ENCODE data around the gene FOXA3.
A peak's percentile ranks its signal among the peaks of the same experiment; 100 is the strongest.

Gene FOXA3

GRCh38 chr19:45817725-45818301 lies 46.3 kb upstream of the FOXA3 start:
- DNase-seq, result no peak
- Histone ChIP-seq H3K4me3 (ENCODE audit: low read depth, low read length) (no peak overlapping the region), H3K27ac (no peak overlapping the region)

GRCh38 chr19:45819769-45820168 lies 44.4 kb upstream of the FOXA3 start:
- H3K4me3 ChIP-seq (ENCODE audit: low read depth, low read length), result no peak overlapping the region
- TF ChIP-seq, protein P1, sequence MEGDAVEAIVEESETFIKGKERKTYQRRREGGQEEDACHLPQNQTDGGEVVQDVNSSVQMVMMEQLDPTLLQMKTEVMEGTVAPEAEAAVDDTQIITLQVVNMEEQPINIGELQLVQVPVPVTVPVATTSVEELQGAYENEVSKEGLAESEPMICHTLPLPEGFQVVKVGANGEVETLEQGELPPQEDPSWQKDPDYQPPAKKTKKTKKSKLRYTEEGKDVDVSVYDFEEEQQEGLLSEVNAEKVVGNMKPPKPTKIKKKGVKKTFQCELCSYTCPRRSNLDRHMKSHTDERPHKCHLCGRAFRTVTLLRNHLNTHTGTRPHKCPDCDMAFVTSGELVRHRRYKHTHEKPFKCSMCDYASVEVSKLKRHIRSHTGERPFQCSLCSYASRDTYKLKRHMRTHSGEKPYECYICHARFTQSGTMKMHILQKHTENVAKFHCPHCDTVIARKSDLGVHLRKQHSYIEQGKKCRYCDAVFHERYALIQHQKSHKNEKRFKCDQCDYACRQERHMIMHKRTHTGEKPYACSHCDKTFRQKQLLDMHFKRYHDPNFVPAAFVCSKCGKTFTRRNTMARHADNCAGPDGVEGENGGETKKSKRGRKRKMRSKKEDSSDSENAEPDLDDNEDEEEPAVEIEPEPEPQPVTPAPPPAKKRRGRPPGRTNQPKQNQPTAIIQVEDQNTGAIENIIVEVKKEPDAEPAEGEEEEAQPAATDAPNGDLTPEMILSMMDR (IDR thresholded peaks at IDR 0.05; ENCODE audit: low read depth, low read length), result no peak
- H3K36me3 ChIP-seq, result peaks cover 36% of the 10 kb centered on the region
- H3K9me3 ChIP-seq (ENCODE audit: severe bottlenecking), result no peaks in the 10 kb centered on the region
- no peak for DNase-seq
- no peaks in the 10 kb centered on the region for H3K27me3 ChIP-seq (ENCODE audit: insufficient read depth, low read depth, severe bottlenecking)
- H3K27ac ChIP-seq, result peak overlapping the region; percentile 51

More at GRCh38 chr19:45817725-45818301, 46.3 kb upstream of the FOXA3 start:
- Histone ChIP-seq H3K9me3 (ENCODE audit: severe bottlenecking) (no peaks in the 10 kb centered on the region), H3K36me3 (peaks cover 19% of the 10 kb centered on the region), H3K27me3 (ENCODE audit: insufficient read depth, low read depth, severe bottlenecking) (no peaks in the 10 kb centered on the region)
- TF ChIP-seq, protein P1 (IDR thresholded peaks at IDR 0.05; ENCODE audit: low read depth, low read length), result no peak

DNA sequence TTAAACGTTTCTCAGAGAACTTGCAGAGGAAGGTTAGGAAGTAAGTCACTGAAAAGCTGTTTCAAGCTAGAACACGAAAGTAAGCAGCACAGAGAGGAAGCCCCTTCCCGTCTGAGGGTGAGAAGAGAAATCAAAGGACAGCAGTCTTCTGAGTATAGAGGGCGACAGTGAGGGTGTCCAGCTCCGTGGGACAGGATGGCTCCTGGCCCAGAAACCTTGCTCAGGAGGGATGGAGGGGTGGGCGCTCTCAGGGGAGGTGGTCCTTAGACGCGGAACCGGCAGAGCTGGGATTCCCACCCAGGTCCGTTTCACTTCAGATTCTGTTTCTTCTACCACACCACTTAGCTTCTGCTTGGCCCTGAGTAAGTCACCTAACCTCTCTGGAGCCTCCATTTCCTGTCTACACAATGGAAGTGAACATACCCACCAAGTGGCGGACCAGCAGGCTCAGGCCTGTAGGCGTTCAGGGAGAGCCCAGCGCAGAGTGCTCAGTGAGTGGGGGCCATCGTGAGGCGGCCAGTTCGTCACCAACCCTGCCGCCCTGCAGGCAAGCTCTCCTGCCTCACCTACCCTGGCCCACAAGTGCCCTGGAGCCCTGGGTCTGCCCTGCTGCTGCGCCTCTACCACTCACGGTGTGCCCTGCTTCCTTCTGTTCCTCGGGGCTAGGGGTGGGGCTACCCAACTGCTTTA lies 43.6 kb upstream of the FOXA3 start:
- DNase-seq, result no peak
- no peaks in the 10 kb centered on the region for H3K9me3 ChIP-seq (ENCODE audit: severe bottlenecking)
- TF ChIP-seq, protein P1 (IDR thresholded peaks at IDR 0.05; ENCODE audit: low read depth, low read length), result no peak
- no peaks in the 10 kb centered on the region for H3K27me3 ChIP-seq (ENCODE audit: insufficient read depth, low read depth, severe bottlenecking)
- peaks cover 42% of the 10 kb centered on the region for H3K36me3 ChIP-seq
- H3K4me3 ChIP-seq (ENCODE audit: low read depth, low read length), result no peak overlapping the region
- H3K27ac ChIP-seq, result peak overlapping the region; percentile 51

DNA sequence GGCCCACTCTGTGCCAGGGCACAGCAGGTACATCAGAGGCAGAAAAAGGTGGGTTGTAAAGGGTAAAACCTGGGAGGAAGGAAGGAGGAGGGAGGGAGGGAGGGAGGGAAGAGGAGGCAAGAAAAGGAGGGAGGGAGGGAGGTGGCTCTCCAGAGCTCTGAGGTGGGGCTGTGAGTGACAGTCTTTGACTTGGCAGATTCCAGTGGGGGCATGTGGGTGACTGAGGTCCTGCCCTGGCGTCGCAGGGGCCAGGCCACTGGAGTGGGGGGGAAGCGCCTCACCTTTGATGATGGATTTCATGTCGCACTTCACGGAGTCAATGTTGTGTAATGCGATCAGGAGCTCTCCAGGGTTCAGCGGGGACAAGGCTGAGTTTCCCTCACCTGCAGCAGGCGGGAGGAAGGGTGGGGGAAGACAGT lies 43.0 kb upstream of the FOXA3 start:
- Histone ChIP-seq H3K9me3 (ENCODE audit: severe bottlenecking) (no peaks in the 10 kb centered on the region), H3K27ac (no peak overlapping the region), H3K4me3 (ENCODE audit: low read depth, low read length) (no peak overlapping the region), H3K36me3 (peaks cover 48% of the 10 kb centered on the region), H3K27me3 (ENCODE audit: insufficient read depth, low read depth, severe bottlenecking) (no peaks in the 10 kb centered on the region)
- no peak for DNase-seq
- TF ChIP-seq, protein P1 (IDR thresholded peaks at IDR 0.05; ENCODE audit: low read depth, low read length), result no peak

DNA sequence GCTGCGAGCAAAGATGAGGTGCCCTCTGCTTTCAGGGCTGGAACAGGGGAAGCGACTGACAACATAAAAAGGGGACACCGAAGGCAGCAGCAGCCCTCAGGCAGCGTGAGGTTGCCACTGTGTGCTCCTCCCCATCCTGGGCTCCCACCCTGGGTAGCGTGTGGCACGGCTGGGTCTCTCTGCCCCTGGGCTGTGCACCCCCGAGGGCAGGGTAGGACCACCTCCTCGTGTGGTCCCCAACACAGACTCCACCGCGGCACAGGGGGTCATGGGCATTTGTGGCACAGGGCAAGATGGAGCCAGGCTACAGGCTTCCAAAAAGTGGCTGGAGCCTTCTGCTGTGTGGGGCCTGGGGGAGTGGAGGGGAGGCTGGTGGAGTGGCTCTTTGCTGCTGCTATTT lies 42.6 kb upstream of the FOXA3 start:
- no peak overlapping the region for H3K4me3 ChIP-seq (ENCODE audit: low read depth, low read length)
- no peak overlapping the region for H3K27ac ChIP-seq
- no peaks in the 10 kb centered on the region for H3K9me3 ChIP-seq (ENCODE audit: severe bottlenecking)
- peaks cover 51% of the 10 kb centered on the region for H3K36me3 ChIP-seq
- H3K27me3 ChIP-seq (ENCODE audit: insufficient read depth, low read depth, severe bottlenecking), result no peaks in the 10 kb centered on the region
- no peak for DNase-seq
- TF ChIP-seq, protein P1 (IDR thresholded peaks at IDR 0.05; ENCODE audit: low read depth, low read length), result no peak
